A375 (cell line): ENCODE data around the gene GSC2. TPM values are rescaled to one million over a fixed set of nuclear protein-coding genes. Genes with fewer than 3 reads are reported as not detected.

Experiments
- total RNA-seq: library from RNA; depleted of rRNA; stranded (reverse); fragments of >200 nt; shearing (Covaris generic); gene quantifications from 2 replicates; pipeline ENCODE4 v1.2.3, GENCODE V29; 2014; rRNA removed

Gene GSC2
- not detected in 2 replicates for total RNA-seq

DNA sequence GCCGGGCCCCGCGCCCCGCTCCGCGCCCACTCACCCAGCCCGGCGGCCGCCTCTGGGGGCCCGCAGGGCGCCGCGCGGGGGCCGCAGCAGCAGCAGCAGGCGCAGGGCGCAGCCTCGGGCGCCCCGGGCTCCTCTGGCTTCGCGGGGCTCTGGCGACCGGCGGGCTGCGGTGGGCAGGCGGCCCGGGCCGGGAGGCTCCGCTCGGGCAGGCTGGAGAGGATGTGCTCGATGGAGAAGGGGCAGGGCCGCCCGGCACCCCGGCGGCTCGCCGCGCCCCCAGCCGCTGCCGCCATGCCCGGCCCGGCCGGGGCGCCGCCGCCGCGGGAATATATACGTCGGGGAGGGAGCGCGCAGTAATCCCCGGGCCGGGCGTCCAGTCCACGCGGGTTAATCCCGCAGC is at the start of gene GSC2:
Gene GSC2 (minus strand): TSS at position 302 of the 400 bp plus-strand sequence. CDS start 9 bp downstream, at position 293.

DNA sequence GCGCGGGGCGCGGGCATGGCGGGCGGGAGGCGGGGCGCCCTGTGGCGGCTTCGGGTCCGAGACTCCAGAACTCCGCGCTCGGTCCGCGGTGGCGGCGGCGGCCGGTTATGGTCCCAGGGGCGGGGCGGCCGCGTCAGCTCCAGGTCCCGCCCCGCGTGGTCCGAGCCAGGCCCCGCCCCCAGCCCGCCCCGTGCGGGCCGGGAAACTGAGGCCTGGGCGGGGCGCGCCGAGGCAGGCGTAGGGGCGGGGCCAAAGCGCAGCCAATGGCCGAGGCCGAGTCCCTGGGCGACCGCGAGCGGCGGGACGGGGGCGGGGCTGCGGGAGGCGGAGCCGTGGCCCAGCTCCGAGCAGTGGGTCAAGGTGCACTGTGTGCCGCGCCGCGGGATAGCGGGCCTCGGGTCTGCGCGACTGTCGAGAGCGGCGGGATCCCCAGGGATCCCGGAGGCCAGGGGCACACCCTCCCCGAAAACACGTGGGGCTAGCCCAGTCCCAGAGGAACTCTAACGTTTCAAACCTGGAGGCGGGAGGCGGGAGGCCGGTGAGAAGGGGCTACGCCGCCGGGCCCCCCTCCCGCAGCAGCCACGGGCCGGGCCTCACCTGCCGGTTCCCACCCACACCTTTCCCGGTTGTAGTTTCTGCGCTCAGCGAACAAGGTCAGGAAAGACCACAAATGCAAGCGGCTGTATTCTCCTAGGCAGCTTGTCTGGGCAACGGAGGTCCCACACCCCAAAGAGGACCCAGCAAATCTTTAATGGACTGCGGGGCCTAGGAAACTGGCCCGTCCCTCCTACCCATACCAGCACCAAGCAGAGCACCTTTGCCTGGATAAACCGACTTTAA is 28.8 kb upstream of the GSC2 start, which contains the start of gene SLC25A1:
Gene SLC25A1 (minus strand): TSS at position 80 of the 840 bp plus-strand sequence. CDS start 63 bp downstream, at position 17.

GRCh38 chr22:19130959-19131684 is 19.0 kb downstream of the GSC2 start, which contains the start of gene TSSK2:
TSSK2 (plus strand) TSS chr22:19131308; CDS start chr22:19131400, 92 bp downstream.

DNA sequence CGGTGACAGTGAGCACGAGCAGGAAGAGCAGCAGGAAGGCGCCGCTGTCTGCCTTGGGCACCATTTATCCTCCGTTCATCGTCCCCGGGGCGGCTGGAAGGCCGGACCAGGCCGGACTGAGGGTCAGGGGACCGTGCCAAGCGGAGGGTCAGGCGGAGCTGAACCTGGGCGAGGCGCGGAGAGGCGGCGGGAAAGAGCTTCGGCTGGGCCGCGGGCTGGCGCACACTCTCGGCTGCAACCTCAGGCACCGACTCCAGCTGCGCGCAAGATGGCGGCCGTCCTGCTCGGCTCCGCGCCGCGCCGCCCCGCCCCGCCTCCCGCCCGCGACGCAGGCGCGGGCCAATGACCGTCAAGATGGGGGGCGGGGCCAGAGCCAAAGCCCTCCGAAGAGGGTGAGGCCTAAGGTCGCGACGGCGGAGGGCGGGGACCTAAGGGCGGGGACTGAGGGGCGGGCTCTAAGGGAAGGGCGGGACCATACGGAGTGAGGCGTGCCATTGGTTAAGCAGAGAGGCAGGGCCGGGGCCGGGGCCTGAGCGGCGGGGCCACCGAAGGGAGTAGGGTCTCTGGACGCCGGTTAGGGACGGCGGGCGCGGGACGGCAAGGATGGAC is 27.8 kb downstream of the GSC2 start, which contains the start of gene DGCR2:
Gene DGCR2 (minus strand): TSS at position 270 of the 609 bp plus-strand sequence. CDS start 206 bp downstream, at position 64.

Other genes with a start within 250 kb of the GSC2 start
- gene DGCR6, start 244.0 kb downstream of the GSC2 start, total RNA-seq, result 0.16 and 1.0 TPM in 2 replicates
- 0.58 and 0.75 TPM in 2 replicates for gene PRODH, start 214.0 kb downstream of the GSC2 start, total RNA-seq
- gene DGCR2, start 27.9 kb downstream of the GSC2 start, total RNA-seq, result 16.6 and 18.9 TPM in 2 replicates
- not detected in 2 replicates for gene TSSK2, start 19.0 kb downstream of the GSC2 start, total RNA-seq
- 10.2 and 10.3 TPM in 2 replicates for gene ESS2, start 5.6 kb downstream of the GSC2 start, total RNA-seq
- gene SLC25A1, start 28.4 kb upstream of the GSC2 start, total RNA-seq, result 76.6 and 94.2 TPM in 2 replicates
- gene CLTCL1, start 141.4 kb upstream of the GSC2 start, total RNA-seq, result 7.0 and 8.5 TPM in 2 replicates